ENCODE data around the gene ZNF620.

GRCh38 chr3:40464339-40465110 is 41.3 kb upstream of the ZNF620 start:
- TF ChIP-seq NFRKB (IDR thresholded peaks at IDR 0.05): no peak
- TF ChIP-seq ARNT (IDR thresholded peaks at IDR 0.05): no peak
- no peak for TF ChIP-seq FOXM1 (IDR thresholded peaks at IDR 0.05; ENCODE audit: borderline replicate concordance)
